Measurements from ENCODE around the gene MPP2.
A peak's percentile ranks its signal among the peaks of the same experiment; 100 is the strongest.
"Not testable (repeated sequence)": the region's sequence is repeated elsewhere in the genome, so short reads cannot be mapped to it uniquely, and the experiment has no call there.

Gene MPP2

GRCh38 chr17:43873815-43874214 lies 33.5 kb downstream of the MPP2 start:
- no peak for DNase-seq

GRCh38 chr17:43873091-43873490 lies 34.2 kb downstream of the MPP2 start:
- DNase-seq, result no peak

- no peak for DNase-seq
These were observed 35.2 kb downstream of the MPP2 start for GRCh38 chr17:43871946-43872690.

- not testable (repeated sequence) for DNase-seq
These were observed 38.3 kb downstream of the MPP2 start for GRCh38 chr17:43869031-43869430.

GRCh38 chr17:43868226-43868994 lies 38.9 kb downstream of the MPP2 start:
- no peak for DNase-seq

- DNase-seq, result no peak
These were observed 43.0 kb downstream of the MPP2 start for GRCh38 chr17:43864161-43864984.

GRCh38 chr17:43861960-43862359 lies 45.4 kb downstream of the MPP2 start:
- DNase-seq, result no peak

GRCh38 chr17:43860927-43861622 lies 46.3 kb downstream of the MPP2 start:
- DNase-seq, result no peak

- no peak for DNase-seq
These were observed 47.1 kb downstream of the MPP2 start for GRCh38 chr17:43860077-43860725.

GRCh38 chr17:43857957-43858600 lies 49.3 kb downstream of the MPP2 start:
- no peak for DNase-seq

GRCh38 chr17:43857141-43857540 lies 50.2 kb downstream of the MPP2 start:
- no peak for DNase-seq

GRCh38 chr17:43856141-43856540 lies 51.2 kb downstream of the MPP2 start:
- DNase-seq, result no peak

- no peak for DNase-seq
These were observed 52.3 kb downstream of the MPP2 start for GRCh38 chr17:43855061-43855460.

- no peak for DNase-seq
These were observed 52.8 kb downstream of the MPP2 start for GRCh38 chr17:43854498-43854897.

GRCh38 chr17:43853546-43853945 lies 53.8 kb downstream of the MPP2 start:
- DNase-seq, result no peak

- DNase-seq, result no peak
These were observed 54.8 kb downstream of the MPP2 start for GRCh38 chr17:43852571-43852970.

GRCh38 chr17:43849116-43849515 lies 58.2 kb downstream of the MPP2 start:
- DNase-seq, result no peak

- DNase-seq, result no peak
These were observed 58.7 kb downstream of the MPP2 start for GRCh38 chr17:43848601-43849000.

GRCh38 chr17:43846963-43847371 lies 60.4 kb downstream of the MPP2 start, which contains the start of gene CD300LG:
Gene CD300LG (plus strand): TSS chr17:43847176. CDS start chr17:43847217, 41 bp downstream.
- no peak for DNase-seq

GRCh38 chr17:43846221-43846712 lies 61.1 kb downstream of the MPP2 start:
- peak; percentile 47 for DNase-seq

- DNase-seq, result no peak
These were observed 61.6 kb downstream of the MPP2 start for GRCh38 chr17:43845766-43846165.

All from amniotic stem cell (primary cell).